ENCODE measurements around the gene CARD19. TPM values are rescaled to one million over a fixed set of nuclear protein-coding genes. Genes with fewer than 3 reads are reported as not detected.
"Not testable (repeated sequence)": the region's sequence is repeated elsewhere in the genome, so short reads cannot be mapped to it uniquely, and the experiment has no call there.

The CARD19 gene
- polyA plus RNA-seq, 1 donor from 2014 or later, result 36.2 TPM

DNA sequence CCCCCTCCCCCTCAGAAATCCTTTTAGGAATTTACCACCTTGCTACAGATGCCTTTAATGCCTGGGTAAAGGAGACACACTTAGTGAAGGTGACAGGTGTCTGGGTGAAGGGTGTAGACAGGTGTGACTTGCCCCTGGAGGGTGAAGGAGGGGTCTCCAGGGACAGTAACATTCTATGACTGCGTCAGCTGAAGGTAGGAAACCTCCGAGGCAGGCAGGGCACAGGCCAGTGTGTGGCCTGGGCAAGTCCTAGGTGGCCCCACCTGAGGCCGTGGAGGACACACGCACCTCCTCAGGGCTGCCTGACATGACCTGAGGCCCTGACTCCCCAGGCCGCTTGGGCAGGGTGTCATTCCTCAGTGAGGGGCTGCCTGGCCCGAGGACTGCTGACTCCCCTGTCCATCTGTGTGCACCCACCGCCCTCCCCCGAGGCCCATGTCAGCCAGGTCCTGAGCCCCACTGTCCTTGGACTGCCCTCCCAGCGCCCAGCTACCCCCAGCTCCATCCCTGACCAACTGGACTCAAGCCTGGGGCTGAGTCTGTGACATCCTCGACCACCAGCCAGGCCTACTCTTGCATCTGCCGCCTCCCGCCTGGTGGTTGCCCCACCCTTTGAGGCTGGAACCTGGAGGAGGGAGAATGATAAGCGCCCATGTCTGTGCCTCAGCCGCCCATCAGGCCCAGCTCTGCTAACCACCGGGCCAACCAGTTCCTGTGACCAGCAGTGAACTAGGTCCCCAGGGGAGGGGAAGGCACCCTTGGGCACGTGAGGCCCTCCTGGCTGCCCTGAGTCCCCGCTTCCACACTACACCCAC lies 18.4 kb downstream of the CARD19 start:
- no peak overlapping the region for H3K27ac Mint-ChIP-seq
- peaks cover 4 to 13% (median 7%) of the 10 kb centered on the region in 3 donors for H3K4me1 Mint-ChIP-seq
- H3K27me3 Mint-ChIP-seq, result no peaks in the 10 kb centered on the region
- no peaks in the 10 kb centered on the region for H3K9me3 Mint-ChIP-seq
- no peak overlapping the region for H3K4me3 Mint-ChIP-seq
- H3K36me3 Mint-ChIP-seq, result peaks cover 3% of the 10 kb centered on the region

DNA sequence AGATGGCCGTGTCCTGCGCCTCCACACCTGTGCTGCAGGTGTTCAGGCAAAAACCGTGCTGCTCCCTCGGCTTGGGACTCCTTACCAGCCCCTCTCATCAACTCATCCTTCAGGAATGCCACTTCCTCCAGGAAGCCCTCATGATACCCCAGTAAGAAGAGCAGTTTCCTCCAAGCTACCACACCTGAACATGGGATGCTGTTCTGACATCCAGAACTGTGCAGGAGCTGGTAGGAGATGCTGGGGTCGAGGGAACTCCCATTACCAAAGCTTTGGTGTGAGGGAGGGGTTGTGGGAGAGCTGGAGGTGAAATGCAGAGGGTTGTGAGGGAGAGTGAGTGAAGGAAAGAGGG lies 18.9 kb downstream of the CARD19 start:
- H3K9me3 Mint-ChIP-seq, result no peaks in the 10 kb centered on the region
- H3K4me1 Mint-ChIP-seq, result peaks cover 10 to 17% (median 13%) of the 10 kb centered on the region in 3 donors
- H3K27me3 Mint-ChIP-seq, result no peaks in the 10 kb centered on the region
- H3K27ac Mint-ChIP-seq, result no peak overlapping the region
- no peak overlapping the region for H3K4me3 Mint-ChIP-seq
- peaks cover 3% of the 10 kb centered on the region for H3K36me3 Mint-ChIP-seq

DNA sequence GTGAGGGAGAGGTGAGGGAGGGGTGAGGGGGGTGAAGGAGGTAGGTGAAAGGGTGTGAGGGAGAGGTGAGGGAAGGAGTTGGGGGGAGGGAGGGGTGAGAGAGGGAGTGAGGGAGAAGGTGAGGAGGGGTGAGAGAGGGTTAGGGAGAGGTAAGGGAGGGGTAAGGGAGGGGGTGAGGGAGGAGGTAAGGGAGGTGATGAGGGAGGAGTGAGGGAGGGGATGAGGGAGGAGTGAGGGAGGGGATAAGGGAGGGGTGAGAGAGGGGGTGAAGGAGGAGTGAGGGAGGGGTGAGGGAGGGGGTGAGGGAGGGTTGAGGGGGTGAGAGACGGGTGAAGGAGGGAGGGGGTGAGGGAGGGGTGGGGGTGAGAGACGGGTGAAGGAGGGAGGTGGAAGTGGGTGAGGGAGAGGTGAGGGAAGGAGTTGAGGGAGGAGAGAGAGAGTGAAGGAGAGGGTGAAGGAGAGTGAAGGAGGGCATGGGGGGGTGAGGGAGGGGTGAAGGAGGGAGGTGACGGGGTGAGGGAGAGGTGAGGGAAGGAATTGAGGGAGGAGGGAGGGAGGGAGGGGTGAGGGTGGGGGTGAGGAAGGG lies 19.6 kb downstream of the CARD19 start:
- H3K27me3 Mint-ChIP-seq, result no peaks in the 10 kb centered on the region

DNA sequence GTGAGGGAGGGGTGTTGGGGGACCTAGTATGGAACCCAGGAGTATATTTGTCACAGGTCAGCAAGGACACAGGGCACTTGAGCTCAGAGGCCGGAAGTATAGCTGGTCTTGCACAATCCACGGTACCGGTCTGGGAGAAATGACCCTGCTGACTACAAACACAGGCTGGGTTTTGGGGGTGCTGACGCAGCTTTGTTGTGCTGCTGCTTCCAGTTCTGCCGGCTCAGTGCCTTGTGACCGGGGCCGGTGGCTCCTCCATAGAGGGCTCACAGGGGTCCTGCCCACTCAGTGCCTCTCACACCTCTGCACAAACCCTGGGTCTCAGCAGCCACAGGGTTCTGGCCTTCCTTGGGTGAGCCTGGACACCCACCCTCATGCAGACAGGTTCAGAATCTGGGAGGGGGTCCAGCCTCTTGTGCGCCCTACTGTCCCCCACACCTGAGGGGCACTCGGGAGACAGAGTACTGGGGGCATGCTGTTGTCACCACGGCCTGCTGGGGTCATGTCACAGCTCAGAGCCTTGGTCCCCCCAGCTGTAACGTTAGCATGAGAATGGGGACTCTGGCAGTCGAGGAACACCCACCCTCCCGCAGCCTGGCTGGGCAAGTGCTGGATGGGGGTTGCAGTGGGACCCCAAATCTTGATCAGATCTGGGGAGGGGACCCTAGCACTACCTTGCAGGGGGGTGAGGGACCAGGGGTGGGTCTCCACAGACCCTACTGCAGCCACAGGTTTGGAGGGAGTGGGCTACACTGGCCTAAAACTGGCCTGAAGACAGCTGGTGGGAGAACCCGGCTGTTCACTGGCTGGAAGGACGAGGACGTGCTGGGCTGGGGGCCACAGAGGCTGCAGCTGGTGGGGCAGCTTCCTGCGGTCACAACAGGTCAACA lies 20.3 kb downstream of the CARD19 start:
- no peaks in the 10 kb centered on the region for H3K9me3 Mint-ChIP-seq
- peaks cover 12 to 17% (median 14%) of the 10 kb centered on the region in 3 donors for H3K4me1 Mint-ChIP-seq
- H3K4me3 Mint-ChIP-seq, result no peak overlapping the region
- H3K36me3 Mint-ChIP-seq, result peaks cover 3% of the 10 kb centered on the region
- no peaks in the 10 kb centered on the region for H3K27me3 Mint-ChIP-seq
- H3K27ac Mint-ChIP-seq, result no peak overlapping the region

More for the DNA sequence above, 19.6 kb downstream of the CARD19 start:
- H3K4me3 Mint-ChIP-seq, result no peak overlapping the region
- H3K4me1 Mint-ChIP-seq, result peaks cover 15 to 18% (median 17%) of the 10 kb centered on the region in 3 donors
- H3K9me3 Mint-ChIP-seq, result no peaks in the 10 kb centered on the region
- H3K27ac Mint-ChIP-seq, result no peak overlapping the region
- H3K36me3 Mint-ChIP-seq, result peaks cover 5% of the 10 kb centered on the region

DNA sequence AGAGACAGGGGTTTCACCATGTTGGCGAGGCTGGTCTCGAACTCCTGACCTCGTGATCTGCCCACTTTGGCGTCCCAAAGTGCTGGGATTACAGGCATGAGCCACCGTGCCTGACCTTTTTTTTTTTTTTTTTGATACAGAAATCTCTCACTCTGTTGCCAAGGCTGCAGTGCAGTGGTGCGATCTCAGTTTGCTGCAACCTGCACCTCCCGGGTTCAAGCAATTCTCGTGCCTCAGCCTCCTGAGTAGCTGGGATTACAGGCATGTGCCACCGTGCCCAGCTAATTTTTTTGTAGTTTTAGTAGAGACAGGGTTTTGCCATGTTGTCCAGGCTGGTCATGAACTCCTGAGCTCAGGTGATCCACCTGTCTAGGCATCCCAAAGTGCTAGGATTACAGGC lies 21.5 kb downstream of the CARD19 start:
- Mint-ChIP-seq H3K27ac (peak overlapping the region in 1 of 3 donors; percentile 13), H3K4me1 (peaks cover 12 to 17% (median 14%) of the 10 kb centered on the region in 3 donors)
- H3K9me3 Mint-ChIP-seq, H3K27me3 Mint-ChIP-seq, H3K4me3 Mint-ChIP-seq, H3K36me3 Mint-ChIP-seq: not testable (repeated sequence)

DNA sequence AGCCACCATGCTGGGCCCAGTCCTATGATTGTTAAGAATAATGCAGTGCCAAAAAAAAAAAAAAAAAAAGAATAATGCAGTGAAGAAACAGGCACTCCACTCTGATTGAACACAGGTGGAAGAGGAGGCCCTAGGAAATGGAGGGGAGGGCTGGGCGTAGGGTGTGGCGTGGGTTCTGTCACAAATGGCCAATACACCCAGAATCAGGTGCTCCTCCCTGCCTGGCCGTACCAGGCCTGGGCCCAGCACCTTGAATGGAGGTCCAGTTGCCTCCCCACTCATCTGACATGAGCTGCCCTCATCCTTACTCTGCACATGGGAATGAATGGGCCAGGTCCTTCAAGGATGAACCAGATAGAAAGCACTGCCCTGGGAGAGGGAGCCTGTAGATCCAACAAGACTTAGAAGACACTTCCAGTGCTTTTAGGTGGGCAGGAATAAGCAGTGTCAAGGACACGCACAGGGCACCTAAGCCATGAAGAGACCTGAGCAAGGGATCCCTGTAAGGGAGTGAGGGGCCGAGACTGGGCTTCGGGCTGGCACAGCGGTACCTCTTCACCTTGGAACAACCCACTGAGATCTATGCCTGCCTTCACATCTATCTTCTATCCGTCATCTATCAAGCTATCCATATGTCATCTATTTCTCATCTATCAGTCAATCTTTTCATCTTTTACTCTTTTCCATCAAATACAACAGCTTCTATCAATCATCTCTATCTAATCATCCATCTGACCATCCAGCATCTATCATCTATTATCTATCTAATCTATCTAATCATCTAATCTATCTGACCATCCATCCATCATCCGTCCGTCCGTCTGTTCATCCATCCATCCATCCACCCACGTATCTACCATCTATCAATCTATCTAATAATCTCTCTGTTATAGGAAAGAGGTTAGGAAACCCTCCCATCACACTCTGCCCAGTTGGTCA lies 22.2 kb downstream of the CARD19 start:
- H3K4me1 Mint-ChIP-seq, result peaks cover 12 to 17% (median 14%) of the 10 kb centered on the region in 3 donors
- H3K4me3 Mint-ChIP-seq, result no peak overlapping the region
- H3K27me3 Mint-ChIP-seq, result no peaks in the 10 kb centered on the region
- peaks cover 3% of the 10 kb centered on the region for H3K36me3 Mint-ChIP-seq
- H3K9me3 Mint-ChIP-seq, result no peaks in the 10 kb centered on the region
- peak overlapping the region in 1 of 3 donors; percentile 7 for H3K27ac Mint-ChIP-seq

DNA sequence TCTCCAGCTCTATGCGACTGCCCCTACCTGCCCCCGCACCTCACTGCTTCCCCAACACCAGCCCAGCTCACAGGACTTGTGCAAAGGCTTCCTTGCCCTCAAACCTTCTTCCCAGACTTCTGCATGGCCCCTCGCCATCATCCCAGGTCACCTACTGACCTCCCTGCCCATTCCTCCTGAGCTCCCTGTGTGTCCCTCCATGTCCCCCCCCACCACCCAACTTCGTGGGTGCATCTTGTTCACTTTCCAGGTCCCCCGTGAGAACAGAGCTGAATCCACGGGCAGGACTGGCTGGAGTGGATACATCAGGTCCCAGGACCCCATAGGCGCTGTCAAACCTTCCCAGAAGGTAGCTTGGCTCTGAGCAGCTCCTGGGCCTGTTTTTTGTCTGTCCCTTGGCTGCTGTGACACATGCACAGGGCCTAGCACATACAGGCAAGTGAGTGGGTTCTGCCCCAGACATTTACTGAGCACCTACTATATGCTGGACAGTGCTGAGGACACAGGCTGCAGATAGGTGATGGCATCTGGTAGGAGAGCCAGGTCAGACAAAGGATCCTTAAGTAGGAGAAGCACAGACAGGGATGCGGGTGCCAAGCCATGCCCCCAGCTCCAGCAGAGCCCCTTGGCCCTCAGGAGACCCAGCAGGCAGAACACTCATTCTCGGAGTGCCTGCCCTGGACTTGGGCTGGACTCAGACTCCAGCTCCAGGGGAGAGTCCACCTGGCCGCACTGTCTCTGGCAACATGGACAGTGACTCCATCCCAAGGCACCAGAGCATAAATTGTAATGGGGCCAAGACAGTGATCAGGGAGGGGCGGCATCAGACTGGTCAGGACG lies 23.1 kb downstream of the CARD19 start:
- Mint-ChIP-seq H3K36me3 (peaks cover 2% of the 10 kb centered on the region), H3K27me3 (no peaks in the 10 kb centered on the region), H3K9me3 (no peaks in the 10 kb centered on the region), H3K4me1 (peaks cover 12 to 17% (median 14%) of the 10 kb centered on the region in 3 donors), H3K4me3 (peak overlapping the region in 1 of 4 donors; percentile 32), H3K27ac (peak overlapping the region in 1 of 3 donors; percentile 35)

DNA sequence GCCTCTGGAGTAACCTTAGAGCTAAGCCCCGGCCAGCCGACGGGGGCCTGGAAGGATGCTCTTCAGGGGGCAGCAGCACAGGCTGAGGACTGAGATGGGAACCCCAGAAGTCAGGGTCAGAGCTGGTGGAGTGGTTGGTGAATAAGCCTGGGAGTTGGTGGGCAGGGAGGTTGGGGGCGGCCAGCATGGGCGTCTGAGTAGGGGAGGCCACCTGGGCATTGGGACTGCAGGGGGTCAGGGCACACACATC lies 23.6 kb downstream of the CARD19 start:
- H3K27ac Mint-ChIP-seq, result peak overlapping the region in 2 of 3 donors; percentile 10 to 86
- no peaks in the 10 kb centered on the region for H3K9me3 Mint-ChIP-seq
- H3K4me1 Mint-ChIP-seq, result peaks cover 12 to 17% (median 14%) of the 10 kb centered on the region in 3 donors
- H3K27me3 Mint-ChIP-seq, result no peaks in the 10 kb centered on the region
- peak overlapping the region in 1 of 4 donors; percentile 32 for H3K4me3 Mint-ChIP-seq
- H3K36me3 Mint-ChIP-seq, result peaks cover 1% of the 10 kb centered on the region

DNA sequence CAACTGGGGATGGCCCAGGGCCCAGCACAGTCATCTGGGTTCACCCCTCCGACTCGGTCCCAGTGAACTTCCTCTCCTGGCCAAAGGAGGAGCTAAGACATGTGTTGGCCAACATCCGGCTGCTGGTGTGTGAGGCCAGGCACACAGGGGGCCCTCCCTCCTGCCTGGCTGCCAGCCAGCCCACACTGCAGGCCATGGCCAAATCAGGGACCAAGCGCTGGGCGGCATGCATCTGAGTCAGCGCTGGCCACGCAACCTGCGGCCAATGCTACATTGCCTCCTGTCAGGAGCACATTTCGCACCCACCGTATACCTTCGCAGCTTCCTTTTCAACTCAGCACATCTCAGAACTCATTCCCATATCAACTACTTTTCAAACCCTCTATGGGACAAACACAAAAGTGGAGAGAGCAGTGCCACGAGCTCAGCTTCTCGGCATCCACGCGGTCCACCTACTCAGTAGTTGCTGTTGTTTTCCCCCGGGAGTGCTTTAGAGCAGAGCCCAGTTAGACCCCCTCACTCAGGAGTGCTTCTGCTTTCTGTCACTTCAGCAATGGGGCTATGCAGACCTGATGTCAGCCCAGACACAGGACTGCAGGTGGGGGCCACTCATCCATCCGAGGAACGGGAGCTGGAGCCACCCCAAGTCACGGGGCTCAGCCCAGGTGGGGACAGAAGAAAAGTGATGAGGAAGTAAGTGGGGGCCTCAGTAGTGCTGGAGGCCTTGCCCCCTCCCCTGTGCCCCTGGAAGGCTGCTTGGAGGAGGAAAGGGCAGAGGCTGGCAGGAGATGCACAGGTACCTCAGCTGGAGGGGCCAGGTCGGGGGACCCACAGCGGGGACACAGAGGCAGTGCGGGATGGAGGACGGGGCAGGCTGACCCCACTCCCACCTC lies 24.2 kb downstream of the CARD19 start:
- Mint-ChIP-seq H3K9me3 (no peaks in the 10 kb centered on the region), H3K27ac (peak overlapping the region in 2 of 3 donors; percentile 10 to 86), H3K27me3 (no peaks in the 10 kb centered on the region), H3K36me3 (peaks cover 1% of the 10 kb centered on the region), H3K4me1 (peaks cover 10 to 17% (median 14%) of the 10 kb centered on the region in 3 donors), H3K4me3 (peak overlapping the region; percentile 9 to 85 (median 72))

DNA sequence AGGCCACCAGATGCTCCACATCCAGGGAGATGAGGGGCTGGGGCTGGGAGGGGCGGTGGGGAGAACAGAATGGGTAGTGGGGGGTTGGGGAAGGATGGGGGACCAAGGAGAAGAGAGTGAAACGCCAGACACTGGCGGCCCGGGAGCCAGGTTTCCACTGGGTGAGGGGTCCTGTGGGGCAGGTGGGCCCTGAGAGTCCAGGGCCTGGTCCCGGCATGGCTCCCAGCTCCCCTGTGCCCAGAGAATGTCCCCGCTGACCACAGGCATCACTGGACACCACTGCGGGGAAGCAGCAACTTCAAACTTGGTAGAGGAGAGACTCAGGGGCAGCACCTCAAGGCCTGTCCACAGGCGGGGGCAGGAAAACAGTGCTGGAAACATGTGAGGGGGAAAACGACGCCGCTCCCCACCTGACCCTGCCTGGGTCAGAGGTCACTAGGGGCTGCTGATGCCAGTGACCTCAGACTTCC lies 24.9 kb downstream of the CARD19 start:
- Mint-ChIP-seq H3K36me3 (peaks cover 1% of the 10 kb centered on the region), H3K9me3 (no peaks in the 10 kb centered on the region), H3K27ac (peak overlapping the region in 1 of 3 donors; percentile 48), H3K4me1 (peaks cover 10 to 17% (median 14%) of the 10 kb centered on the region in 3 donors), H3K4me3 (no peak overlapping the region), H3K27me3 (no peaks in the 10 kb centered on the region)

DNA sequence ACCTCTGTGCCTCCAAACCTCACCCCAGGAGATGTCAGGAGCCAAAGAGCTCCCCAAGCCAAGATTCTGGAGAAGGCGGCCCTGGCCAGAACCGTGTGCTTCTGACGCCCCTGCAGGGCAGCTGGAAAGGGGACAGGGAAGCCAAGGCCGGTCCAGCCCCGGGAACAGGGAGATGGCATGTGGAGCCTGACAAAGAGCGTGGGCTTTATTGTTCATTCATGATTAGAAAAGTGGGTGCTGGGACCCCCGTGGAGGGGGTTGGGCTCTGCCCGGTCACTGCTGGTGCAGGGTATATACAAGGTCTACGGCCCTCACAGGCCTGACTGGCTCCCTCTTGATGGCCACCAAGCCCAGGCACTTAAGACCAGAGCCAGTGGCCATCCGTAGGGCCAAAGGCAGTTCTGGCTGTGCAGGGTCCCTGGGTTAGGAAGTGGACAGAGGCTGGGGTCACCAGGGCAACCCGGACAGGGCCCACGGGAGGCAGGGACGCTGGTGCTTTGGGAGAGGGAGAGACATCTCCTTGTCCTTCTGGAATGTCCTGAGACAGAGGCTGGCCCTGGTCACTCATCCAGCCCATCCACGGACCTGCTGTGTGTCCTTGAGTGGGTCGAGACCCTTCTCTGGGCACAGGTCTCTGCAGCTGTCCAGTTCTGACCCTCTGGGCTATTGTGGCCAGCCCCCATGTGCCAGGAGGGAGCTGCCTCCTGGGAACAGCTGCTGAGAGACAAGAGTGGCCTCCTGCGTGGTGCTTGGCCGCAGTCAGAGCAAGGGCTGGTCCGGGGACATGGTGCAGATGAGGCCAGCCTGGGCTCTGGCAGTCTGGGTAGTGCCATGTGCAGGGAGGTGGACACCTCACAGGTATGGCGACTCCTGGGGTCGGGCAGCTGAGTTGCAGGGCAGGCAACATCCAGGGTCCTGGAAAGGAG lies 25.6 kb downstream of the CARD19 start:
- H3K4me3 Mint-ChIP-seq, result no peak overlapping the region
- H3K27ac Mint-ChIP-seq, result peak overlapping the region in 1 of 3 donors; percentile 48
- H3K27me3 Mint-ChIP-seq, result no peaks in the 10 kb centered on the region
- no peaks in the 10 kb centered on the region for H3K9me3 Mint-ChIP-seq
- H3K36me3 Mint-ChIP-seq, result peaks cover 1% of the 10 kb centered on the region
- peaks cover 12 to 17% (median 16%) of the 10 kb centered on the region in 3 donors for H3K4me1 Mint-ChIP-seq

DNA sequence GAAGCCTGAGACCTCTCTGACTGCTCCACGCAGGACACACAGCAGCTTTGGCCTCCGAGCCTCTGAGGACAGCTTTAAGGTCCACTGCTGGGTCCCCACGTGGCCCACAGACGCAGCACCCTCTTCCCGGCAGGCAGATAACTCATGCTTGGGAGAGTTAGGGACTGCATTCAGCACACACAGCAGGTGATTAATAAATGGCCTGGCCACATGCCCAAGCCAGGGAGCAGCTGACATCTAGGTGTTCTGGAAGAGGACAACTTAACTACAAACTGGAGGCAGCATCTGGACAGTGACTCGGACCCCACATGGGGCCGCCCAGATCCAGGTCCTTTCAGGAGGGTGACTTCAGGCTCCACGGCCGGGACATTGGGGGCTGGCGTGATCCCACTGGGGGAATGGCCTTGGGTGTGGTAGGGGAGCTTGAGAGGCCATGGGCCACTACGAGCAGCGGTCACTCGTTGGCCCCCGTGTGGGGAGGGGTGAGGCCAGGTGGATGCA lies 26.8 kb downstream of the CARD19 start:
- Mint-ChIP-seq H3K4me1 (peaks cover 15 to 17% (median 16%) of the 10 kb centered on the region in 3 donors), H3K27me3 (no peaks in the 10 kb centered on the region), H3K36me3 (peaks cover 1% of the 10 kb centered on the region), H3K27ac (no peak overlapping the region), H3K9me3 (no peaks in the 10 kb centered on the region), H3K4me3 (no peak overlapping the region)

Data from IgD-negative memory B cell (primary cell).